T-helper 9 cell (primary cell): Measurements from ENCODE around the gene ZNF569.
"Not testable (repeated sequence)": the region's sequence is repeated elsewhere in the genome, so short reads cannot be mapped to it uniquely, and the experiment has no call there.

Source experiments
- DNase-seq: peaks from one replicate; pipeline ENCODE4 v3.0.0-alpha.2; 2020
- total RNA-seq, 2 donors: gene quantifications; one replicate each; lab custom pipeline; 2026; lab: John Stamatoyannopoulos, UW

ZNF569 gene
- 7.5 to 21.5 reads per million in 2 donors for total RNA-seq

- peak; percentile 82 for DNase-seq
Measured at GRCh38 chr19:37466798-37467607, at the start of gene ZNF569. Gene ZNF569 (minus strand): TSS chr19:37467444. CDS start chr19:37444921, 22,523 bp downstream.

- DNase-seq: no peak
Measured at GRCh38 chr19:37513397-37513796, 46.2 kb upstream of the ZNF569 start.

GRCh38 chr19:37511821-37512220, 44.6 kb upstream of the ZNF569 start:
- DNase-seq: no peak

GRCh38 chr19:37511186-37511585, 43.9 kb upstream of the ZNF569 start:
- DNase-seq: no peak

GRCh38 chr19:37507167-37507464, 39.9 kb upstream of the ZNF569 start:
- DNase-seq: no peak

- DNase-seq: peak; percentile 59
Measured at GRCh38 chr19:37506387-37507166, 39.3 kb upstream of the ZNF569 start, which contains the start of gene ZNF793. Gene ZNF793 (plus strand): TSS chr19:37506939. CDS start chr19:37523440, 16,501 bp downstream.

- no peak for DNase-seq
Measured at GRCh38 chr19:37505958-37506386, 38.7 kb upstream of the ZNF569 start.

GRCh38 chr19:37492213-37492612, 25.0 kb upstream of the ZNF569 start:
- no peak for DNase-seq

- no peak for DNase-seq
Measured at GRCh38 chr19:37484406-37485168, 17.3 kb upstream of the ZNF569 start.

GRCh38 chr19:37472165-37472564, 4.9 kb upstream of the ZNF569 start:
- no peak for DNase-seq

GRCh38 chr19:37470216-37470615, 3.0 kb upstream of the ZNF569 start:
- no peak for DNase-seq

- DNase-seq: peak; percentile 76
Measured at GRCh38 chr19:37468961-37469777, 1.9 kb upstream of the ZNF569 start, which contains the start of gene ZNF570. Gene ZNF570 (plus strand): TSS chr19:37469356. CDS start chr19:37470355, 999 bp downstream.

- no peak for DNase-seq
Measured at GRCh38 chr19:37467608-37468090, 405 bp upstream of the ZNF569 start.

GRCh38 chr19:37466277-37466797, 907 bp downstream of the ZNF569 start:
- DNase-seq: no peak

GRCh38 chr19:37452500-37453245, 14.6 kb downstream of the ZNF569 start:
- DNase-seq: no peak

- DNase-seq: no peak
Measured at GRCh38 chr19:37413313-37414084, 53.7 kb downstream of the ZNF569 start.

- no peak for DNase-seq
Measured at GRCh38 chr19:37412700-37413099, 54.5 kb downstream of the ZNF569 start.

- not testable (repeated sequence) for DNase-seq
Measured at GRCh38 chr19:37406140-37406846, 61.0 kb downstream of the ZNF569 start.

GRCh38 chr19:37403403-37403802, 63.8 kb downstream of the ZNF569 start:
- no peak for DNase-seq
